GM12874 (cell line): ENCODE results near the gene PIP5KL1.

Experiments
- CTCF ChIP-seq: IDR thresholded peaks from 2 replicates; pipeline ENCODE4 v1.5.1; 2011; ENCODE audit warnings: low read depth, mild to moderate bottlenecking, control low read depth, low read length, moderate library complexity; ENCODE audit not compliant: insufficient read depth

The PIP5KL1 gene

GRCh38 chr9:127971357-127972235 is 41.0 kb upstream of the PIP5KL1 start:
- no peak for TF ChIP-seq CTCF

GRCh38 chr9:127970401-127971313 is 40.1 kb upstream of the PIP5KL1 start:
- TF ChIP-seq CTCF: no peak

GRCh38 chr9:127968700-127969383 is 38.3 kb upstream of the PIP5KL1 start:
- no peak for TF ChIP-seq CTCF

DNA sequence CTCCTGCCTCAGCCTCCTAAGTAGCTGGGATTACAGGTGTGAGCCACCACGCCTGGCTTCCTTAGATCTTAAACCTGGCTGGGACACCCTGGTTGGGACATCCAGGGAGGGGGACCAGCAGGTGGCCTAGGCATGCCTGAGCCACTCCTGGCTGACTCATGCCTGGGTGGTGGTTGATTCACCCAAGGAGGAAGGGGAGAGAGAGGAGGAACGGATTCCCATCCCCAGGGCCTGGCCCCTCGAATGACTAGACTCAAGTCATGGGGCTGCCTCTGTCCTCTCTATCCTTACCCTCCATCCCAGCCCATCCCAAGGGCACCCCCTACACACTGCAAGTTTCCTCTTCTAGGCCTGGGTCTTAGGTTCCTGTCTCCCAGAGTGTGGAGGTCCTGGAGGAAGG is 37.5 kb upstream of the PIP5KL1 start:
- no peak for TF ChIP-seq CTCF

- no peak for TF ChIP-seq CTCF
These were observed 36.7 kb upstream of the PIP5KL1 start for GRCh38 chr9:127967151-127967809.

DNA sequence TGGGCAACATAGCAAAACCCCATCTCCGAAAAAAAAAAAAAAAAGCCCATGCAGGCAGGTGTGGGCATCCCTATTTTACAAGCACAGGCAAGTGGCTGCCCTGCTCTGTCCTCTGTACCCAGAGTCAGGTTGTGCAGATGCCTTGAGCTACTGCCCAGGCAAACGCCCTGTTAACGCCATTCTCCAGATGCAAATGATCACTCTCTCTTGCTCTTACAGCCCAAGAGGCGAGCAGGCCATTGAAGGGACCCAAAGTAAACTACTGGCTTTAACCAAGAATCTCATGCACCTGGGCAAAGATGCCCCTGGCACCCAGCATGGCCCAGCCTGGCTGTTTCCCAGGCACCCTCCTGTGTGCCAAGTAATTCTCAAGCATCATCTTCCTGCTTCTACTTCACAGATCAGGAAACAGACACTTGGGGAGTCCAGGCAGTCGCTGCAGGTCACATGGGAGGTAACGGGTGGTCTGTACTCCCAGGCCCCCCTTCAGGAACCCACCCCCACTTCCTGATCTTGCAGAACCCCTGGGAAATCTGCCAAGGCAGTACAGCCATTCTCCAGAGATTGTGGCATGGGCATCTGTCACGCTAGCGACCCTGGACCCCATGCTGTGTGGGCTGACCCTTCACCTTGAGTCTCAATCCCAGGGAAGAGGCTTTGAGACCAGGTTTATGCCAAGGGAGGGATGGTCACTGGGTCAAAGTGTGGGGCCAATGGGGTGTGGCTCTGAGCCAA is 36.0 kb upstream of the PIP5KL1 start:
- no peak for TF ChIP-seq CTCF
